Measurements from ENCODE around the gene BCR.

The BCR gene

DNA sequence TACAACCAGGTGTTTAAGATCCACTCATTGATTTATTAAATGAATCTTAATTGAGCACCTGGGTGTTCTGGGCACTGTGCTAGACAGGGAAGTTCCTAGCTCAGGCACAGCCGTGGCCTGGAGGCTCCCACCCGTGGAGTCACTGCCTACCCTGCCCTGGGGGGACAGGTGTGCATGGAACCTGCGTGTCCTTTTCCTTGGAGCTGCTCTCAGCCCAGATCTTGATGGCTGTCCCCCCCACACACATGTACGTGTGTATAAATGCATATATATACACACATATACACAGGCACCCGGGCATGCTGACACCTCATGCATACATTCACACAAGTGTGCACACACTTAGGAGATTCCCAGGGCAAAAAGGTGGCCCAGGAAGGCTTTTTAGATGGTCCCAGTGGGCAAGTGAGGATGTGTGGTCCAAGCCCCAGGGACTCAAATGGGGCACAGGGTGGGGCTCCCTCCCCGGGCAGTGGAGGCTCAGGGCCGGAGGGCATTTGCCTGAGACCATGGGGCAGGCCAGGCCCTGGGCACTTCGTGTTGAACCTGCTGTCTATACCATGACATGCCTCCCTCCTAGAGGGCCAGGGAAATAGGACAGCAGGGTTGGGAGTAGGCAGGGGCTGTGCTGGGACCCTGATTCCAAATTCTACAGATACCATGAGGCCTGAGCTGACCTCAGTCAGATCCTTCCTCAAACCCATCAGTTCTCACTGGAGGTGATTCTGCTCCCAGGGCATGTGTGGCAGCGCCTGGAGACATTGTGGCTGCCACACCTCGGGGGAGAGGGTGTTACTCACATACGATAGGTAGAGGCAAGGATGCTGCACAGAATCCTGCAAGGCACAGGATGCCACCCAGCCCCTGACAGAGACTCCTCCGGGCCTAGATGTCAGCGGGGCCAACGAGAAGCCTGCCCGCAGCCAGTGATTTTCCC is 77.8 kb downstream of the BCR start:
- Histone ChIP-seq H3K4me3 (ENCODE audit: low read length) (no peak overlapping the region), H3K9me3 (ENCODE audit: insufficient read depth, low read depth, low read length) (no peaks in the 10 kb centered on the region), H3K4me1 (ENCODE audit: insufficient read depth, low read length) (peaks cover 10% of the 10 kb centered on the region; the same call in 1 of the 2 replicates), H3K9ac (ENCODE audit: low read depth, low read length) (no peak overlapping the region), H3K27me3 (ENCODE audit: insufficient read depth, low read length) (no peaks in the 10 kb centered on the region), H3K27ac (ENCODE audit: low read length) (no peak overlapping the region), H3K36me3 (ENCODE audit: insufficient read depth, low read depth, low read length) (peaks cover 67% of the 10 kb centered on the region)

DNA sequence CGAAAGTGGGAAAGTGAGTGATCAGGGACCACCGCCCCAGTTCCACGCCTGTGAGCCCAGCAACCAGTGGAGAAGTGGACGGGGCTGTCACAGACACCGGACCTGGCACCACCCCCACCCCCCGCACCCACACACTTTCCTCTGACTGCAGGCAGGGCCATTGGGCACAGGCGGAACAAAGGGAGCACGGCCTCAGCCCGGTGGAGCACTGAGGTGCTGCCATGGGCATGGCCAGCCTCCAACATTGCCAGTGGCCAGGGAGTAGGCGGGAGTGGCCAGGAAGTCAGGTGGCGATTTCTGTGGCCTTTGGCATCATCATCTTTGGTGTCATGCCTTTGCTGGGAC is 78.5 kb downstream of the BCR start:
- H3K27me3 ChIP-seq (ENCODE audit: insufficient read depth, low read length), result no peaks in the 10 kb centered on the region
- peaks cover 69% of the 10 kb centered on the region for H3K36me3 ChIP-seq (ENCODE audit: insufficient read depth, low read depth, low read length)
- peaks cover 6% of the 10 kb centered on the region; the same call in 1 of the 2 replicates for H3K4me1 ChIP-seq (ENCODE audit: insufficient read depth, low read length)

DNA sequence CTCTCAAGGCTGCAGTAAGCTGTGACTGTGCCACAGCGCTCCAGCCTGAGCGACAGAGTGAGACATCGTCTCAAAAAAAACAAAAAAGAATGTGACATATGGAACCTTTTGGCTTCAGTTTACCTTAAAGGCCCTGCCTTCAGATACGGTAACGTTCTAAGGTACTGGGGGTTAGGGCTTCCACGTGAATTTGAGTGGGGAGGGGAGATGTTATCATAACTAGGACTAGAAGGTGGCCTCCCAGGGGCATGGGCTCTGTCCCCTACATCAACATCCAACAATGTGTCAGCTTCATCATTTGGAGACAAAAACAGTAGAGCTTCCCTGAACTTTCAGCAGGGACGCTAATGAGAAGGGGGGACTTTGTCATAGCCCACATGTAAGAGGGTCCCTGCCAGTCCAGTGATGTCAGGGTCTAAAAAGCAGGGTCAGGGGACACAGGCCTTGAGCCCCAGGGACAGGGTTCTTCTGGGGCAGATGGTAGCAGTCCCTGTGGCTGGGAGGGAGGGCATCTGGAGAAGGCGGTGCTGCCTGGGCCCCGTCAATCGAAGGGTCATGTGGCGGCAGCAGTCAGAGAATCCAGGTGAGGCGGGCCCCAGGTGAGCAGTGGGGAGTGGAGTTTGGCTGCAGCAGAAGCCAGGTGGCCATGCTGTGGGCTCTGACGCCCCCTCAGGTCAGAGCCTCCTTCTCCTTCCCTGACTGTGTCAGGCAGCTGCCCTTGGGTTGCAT is 79.8 kb downstream of the BCR start:
- Histone ChIP-seq H3K4me1 (ENCODE audit: insufficient read depth, low read length) (peaks cover 6% of the 10 kb centered on the region; the same call in 1 of the 2 replicates), H3K9ac (ENCODE audit: low read depth, low read length) (no peak overlapping the region), H3K27me3 (ENCODE audit: insufficient read depth, low read length) (no peaks in the 10 kb centered on the region), H3K36me3 (ENCODE audit: insufficient read depth, low read depth, low read length) (peaks cover 69% of the 10 kb centered on the region), H3K27ac (ENCODE audit: low read length) (no peak overlapping the region), H3K4me3 (ENCODE audit: low read length) (no peak overlapping the region), H3K9me3 (ENCODE audit: insufficient read depth, low read depth, low read length) (no peaks in the 10 kb centered on the region)

More for the DNA sequence above, 78.5 kb downstream of the BCR start:
- Histone ChIP-seq H3K4me3 (ENCODE audit: low read length) (no peak overlapping the region), H3K27ac (ENCODE audit: low read length) (no peak overlapping the region), H3K9ac (ENCODE audit: low read depth, low read length) (no peak overlapping the region), H3K9me3 (ENCODE audit: insufficient read depth, low read depth, low read length) (no peaks in the 10 kb centered on the region)

DNA sequence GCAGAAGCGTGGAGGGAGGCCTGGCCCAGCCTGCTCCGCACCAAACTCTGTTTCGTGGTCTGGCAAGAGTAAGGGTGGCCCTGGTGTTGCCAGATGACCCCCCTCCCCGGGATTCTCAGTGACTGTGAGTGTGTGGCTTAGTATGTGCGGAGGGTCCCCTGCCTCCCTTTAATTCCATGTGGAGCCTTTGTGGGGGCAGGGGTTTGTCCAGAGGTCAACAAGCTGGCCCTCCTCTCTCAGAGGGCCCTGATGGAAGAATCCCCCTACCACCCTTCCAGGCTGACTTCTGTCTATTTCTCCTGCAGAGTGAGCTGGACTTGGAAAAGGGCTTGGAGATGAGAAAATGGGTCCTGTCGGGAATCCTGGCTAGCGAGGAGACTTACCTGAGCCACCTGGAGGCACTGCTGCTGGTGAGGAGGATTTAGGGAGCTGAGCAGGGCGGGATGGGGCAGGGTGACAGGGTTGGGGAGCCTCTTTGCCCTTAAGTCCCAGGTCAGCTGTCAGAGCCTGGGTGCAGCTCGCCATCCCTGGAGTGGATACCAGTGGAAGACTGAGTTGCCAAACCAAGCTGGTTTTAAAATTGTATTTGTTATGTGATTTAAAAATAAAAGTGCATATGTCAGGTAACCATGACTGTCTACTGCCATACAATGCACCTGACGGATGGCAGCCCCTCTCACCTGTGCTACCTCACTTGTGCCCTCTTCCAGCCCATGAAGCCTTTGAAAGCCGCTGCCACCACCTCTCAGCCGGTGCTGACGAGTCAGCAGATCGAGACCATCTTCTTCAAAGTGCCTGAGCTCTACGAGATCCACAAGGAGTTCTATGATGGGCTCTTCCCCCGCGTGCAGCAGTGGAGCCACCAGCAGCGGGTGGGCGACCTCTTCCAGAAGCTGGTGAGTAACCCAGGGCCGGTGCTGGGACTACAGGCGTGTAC is 80.6 kb downstream of the BCR start:
- no peak overlapping the region for H3K9ac ChIP-seq (ENCODE audit: low read depth, low read length)
- no peaks in the 10 kb centered on the region for H3K27me3 ChIP-seq (ENCODE audit: insufficient read depth, low read length)
- H3K27ac ChIP-seq (ENCODE audit: low read length), result no peak overlapping the region
- H3K9me3 ChIP-seq (ENCODE audit: insufficient read depth, low read depth, low read length), result no peaks in the 10 kb centered on the region
- H3K36me3 ChIP-seq (ENCODE audit: insufficient read depth, low read depth, low read length), result peaks cover 69% of the 10 kb centered on the region
- peaks cover 6% of the 10 kb centered on the region; the same call in 1 of the 2 replicates for H3K4me1 ChIP-seq (ENCODE audit: insufficient read depth, low read length)
- no peak overlapping the region for H3K4me3 ChIP-seq (ENCODE audit: low read length)

DNA sequence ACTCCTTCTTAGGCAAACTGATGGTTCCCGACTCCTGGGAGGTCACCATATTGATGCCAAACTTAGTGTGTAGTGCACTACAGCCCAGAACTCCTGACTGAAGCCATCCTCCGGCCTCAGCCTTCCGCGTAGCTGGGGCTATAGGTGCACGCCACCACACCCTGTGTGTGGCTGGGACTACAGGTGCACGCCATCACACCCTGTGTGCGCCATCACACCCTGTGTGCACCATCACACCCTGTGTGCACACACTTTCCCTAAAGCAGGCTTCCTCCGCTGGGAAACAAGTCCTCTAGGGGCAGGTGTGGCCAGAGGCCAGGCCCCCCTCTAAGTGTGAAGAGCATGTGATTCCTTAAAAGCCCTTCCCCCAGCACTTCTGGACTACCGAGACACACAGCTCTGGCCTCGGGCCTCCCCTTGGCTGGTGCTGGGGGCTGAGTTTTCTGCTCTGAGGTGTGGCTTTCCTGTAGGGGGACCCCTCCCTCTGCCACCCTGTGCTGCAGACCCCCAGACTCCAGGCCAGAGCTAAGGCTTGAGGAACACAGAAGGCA is 81.7 kb downstream of the BCR start:
- no peak overlapping the region for H3K27ac ChIP-seq (ENCODE audit: low read length)
- peaks cover 65% of the 10 kb centered on the region for H3K36me3 ChIP-seq (ENCODE audit: insufficient read depth, low read depth, low read length)
- no peaks in the 10 kb centered on the region for H3K27me3 ChIP-seq (ENCODE audit: insufficient read depth, low read length)
- peaks cover 6% of the 10 kb centered on the region; the same call in 1 of the 2 replicates for H3K4me1 ChIP-seq (ENCODE audit: insufficient read depth, low read length)
- no peak overlapping the region for H3K4me3 ChIP-seq (ENCODE audit: low read length)
- no peaks in the 10 kb centered on the region for H3K9me3 ChIP-seq (ENCODE audit: insufficient read depth, low read depth, low read length)
- no peak overlapping the region for H3K9ac ChIP-seq (ENCODE audit: low read depth, low read length)

- H3K9ac ChIP-seq (ENCODE audit: low read depth, low read length), result no peak overlapping the region
- peaks cover 6% of the 10 kb centered on the region; the same call in 1 of the 2 replicates for H3K4me1 ChIP-seq (ENCODE audit: insufficient read depth, low read length)
- H3K9me3 ChIP-seq (ENCODE audit: insufficient read depth, low read depth, low read length), result no peaks in the 10 kb centered on the region
- no peak overlapping the region for H3K27ac ChIP-seq (ENCODE audit: low read length)
- no peaks in the 10 kb centered on the region for H3K27me3 ChIP-seq (ENCODE audit: insufficient read depth, low read length)
- H3K36me3 ChIP-seq (ENCODE audit: insufficient read depth, low read depth, low read length), result peaks cover 67% of the 10 kb centered on the region
- no peak overlapping the region for H3K4me3 ChIP-seq (ENCODE audit: low read length)
These were observed 82.4 kb downstream of the BCR start for GRCh38 chr22:23262518-23263332.

DNA sequence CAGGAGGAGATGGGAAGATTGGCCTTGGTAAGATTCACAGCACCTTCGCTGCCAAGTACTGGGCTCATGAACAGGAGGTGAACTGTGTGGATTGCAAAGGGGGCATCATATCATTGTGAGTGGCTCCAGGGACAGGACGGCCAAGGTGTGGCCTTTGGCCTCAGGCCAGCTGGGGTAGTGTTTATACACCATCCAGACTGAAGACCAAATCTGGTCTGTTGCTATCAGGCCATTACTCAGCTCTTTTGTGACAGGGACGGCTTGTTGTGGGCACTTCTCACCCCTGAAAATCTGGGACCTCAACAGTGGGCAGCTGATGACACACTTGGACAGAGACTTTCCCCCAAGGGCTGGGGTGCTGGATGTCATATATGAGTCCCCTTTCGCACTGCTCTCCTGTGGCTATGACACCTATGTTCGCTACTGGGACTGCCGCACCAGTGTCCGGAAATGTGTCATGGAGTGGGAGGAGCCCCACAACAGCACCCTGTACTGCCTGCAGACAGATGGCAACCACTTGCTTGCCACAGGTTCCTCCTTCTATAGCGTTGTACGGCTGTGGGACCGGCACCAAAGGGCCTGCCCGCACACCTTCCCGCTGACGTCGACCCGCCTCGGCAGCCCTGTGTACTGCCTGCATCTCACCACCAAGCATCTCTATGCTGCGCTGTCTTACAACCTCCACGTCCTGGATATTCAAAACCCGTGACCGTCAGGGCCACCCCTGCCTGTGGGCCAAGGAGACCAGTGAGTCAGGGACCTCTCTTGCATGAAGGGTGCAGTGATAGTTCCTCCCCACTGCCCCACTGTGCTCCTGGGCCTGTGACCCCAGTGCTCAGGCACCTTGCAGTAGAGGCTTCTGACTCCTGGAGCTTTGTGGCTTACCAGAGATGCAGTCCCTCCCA is 83.6 kb downstream of the BCR start:
- Histone ChIP-seq H3K9me3 (ENCODE audit: insufficient read depth, low read depth, low read length) (no peaks in the 10 kb centered on the region), H3K27ac (ENCODE audit: low read length) (no peak overlapping the region), H3K36me3 (ENCODE audit: insufficient read depth, low read depth, low read length) (peaks cover 67% of the 10 kb centered on the region), H3K4me3 (ENCODE audit: low read length) (no peak overlapping the region), H3K9ac (ENCODE audit: low read depth, low read length) (no peak overlapping the region), H3K27me3 (ENCODE audit: insufficient read depth, low read length) (no peaks in the 10 kb centered on the region), H3K4me1 (ENCODE audit: insufficient read depth, low read length) (peaks cover 10% of the 10 kb centered on the region)

DNA sequence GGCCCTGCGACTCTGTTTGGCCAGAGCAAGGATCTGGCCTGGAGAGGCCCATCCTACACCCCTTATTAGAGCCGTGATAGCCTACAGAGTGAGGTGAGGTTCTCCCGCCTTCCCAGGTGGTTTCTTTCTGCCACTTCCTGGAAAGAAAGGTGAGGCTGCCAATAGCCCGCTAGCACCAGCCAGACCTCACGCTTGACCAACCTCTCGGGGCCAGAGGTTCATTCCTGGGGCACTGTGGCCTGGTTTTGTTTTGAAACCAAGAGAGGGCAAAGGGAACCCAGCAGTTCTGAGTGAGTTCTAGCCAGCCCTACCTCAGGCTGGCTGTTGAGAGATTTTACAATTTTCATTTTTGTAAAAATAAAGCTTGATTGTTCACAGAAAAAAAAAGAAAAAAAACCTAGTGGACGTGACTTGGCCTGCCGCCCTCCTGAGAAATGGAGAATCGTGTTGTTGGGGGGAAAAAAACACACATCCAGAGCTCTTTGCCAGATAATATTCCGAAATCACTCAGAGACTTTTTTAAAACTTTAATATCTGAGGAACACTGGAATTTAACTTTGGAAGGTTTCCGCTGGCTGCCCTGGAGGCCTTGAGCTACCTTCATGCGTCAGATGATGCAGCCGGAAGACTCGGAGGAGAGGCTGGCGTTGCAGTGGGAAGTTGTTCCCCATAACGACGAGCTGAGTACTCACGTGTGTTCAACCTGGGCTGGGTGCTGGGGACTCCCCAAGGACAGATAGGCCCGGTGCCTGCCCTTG is 84.5 kb downstream of the BCR start:
- H3K36me3 ChIP-seq (ENCODE audit: insufficient read depth, low read depth, low read length), result peaks cover 71% of the 10 kb centered on the region
- no peak overlapping the region for H3K9ac ChIP-seq (ENCODE audit: low read depth, low read length)
- no peaks in the 10 kb centered on the region for H3K9me3 ChIP-seq (ENCODE audit: insufficient read depth, low read depth, low read length)
- peaks cover 18% of the 10 kb centered on the region for H3K4me1 ChIP-seq (ENCODE audit: insufficient read depth, low read length)
- H3K4me3 ChIP-seq (ENCODE audit: low read length), result no peak overlapping the region
- no peak overlapping the region for H3K27ac ChIP-seq (ENCODE audit: low read length)
- H3K27me3 ChIP-seq (ENCODE audit: insufficient read depth, low read length), result no peaks in the 10 kb centered on the region

DNA sequence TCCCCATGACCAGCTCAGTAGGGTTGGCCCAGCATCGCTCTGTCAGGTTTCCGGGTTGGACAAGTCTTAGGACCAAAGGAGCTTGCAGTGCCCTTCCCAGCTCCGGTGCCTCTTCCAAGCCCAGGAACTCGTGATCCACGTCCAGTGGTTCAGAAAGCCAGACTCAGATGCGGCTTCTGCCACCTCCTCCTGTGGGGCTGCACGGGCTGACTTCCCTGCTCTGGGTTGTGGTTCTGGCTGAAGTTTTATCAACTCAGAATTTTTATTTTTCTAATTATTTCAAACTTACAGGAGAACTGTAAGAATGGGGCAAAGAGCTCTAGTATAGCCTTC is 85.0 kb downstream of the BCR start:
- Histone ChIP-seq H3K27ac (ENCODE audit: low read length) (no peak overlapping the region), H3K9me3 (ENCODE audit: insufficient read depth, low read depth, low read length) (no peaks in the 10 kb centered on the region), H3K9ac (ENCODE audit: low read depth, low read length) (no peak overlapping the region), H3K4me3 (ENCODE audit: low read length) (no peak overlapping the region), H3K36me3 (ENCODE audit: insufficient read depth, low read depth, low read length) (peaks cover 73% of the 10 kb centered on the region), H3K27me3 (ENCODE audit: insufficient read depth, low read length) (no peaks in the 10 kb centered on the region), H3K4me1 (ENCODE audit: insufficient read depth, low read length) (peaks cover 19% of the 10 kb centered on the region)
